CD4-positive, alpha-beta T cell treated with Interleukin-17A for 1 hour (primary cell): ENCODE data around the gene KRTAP10-10.
"Not testable (repeated sequence)": the region's sequence is repeated elsewhere in the genome, so short reads cannot be mapped to it uniquely, and the experiment has no call there.

Experiments
- DNase-seq: peaks from one replicate; pipeline ENCODE4 v3.0.0-alpha.2; 2020

KRTAP10-10 gene

GRCh38 chr21:44637018-44637850 lies at the start of gene KRTAP10-10:
KRTAP10-10 (plus strand) TSS chr21:44637356; CDS start chr21:44637418, 62 bp downstream.
- no peak for DNase-seq

GRCh38 chr21:44589094-44589493 lies 48.1 kb upstream of the KRTAP10-10 start:
- no peak for DNase-seq

GRCh38 chr21:44589586-44590305 lies 47.4 kb upstream of the KRTAP10-10 start:
- no peak for DNase-seq

- DNase-seq, result no peak
Measured at GRCh38 chr21:44590311-44590721, 46.8 kb upstream of the KRTAP10-10 start.

- not testable (repeated sequence) for DNase-seq
Measured at GRCh38 chr21:44590897-44591800, 46.0 kb upstream of the KRTAP10-10 start.

- DNase-seq, result not testable (repeated sequence)
Measured at GRCh38 chr21:44591801-44592130, 45.4 kb upstream of the KRTAP10-10 start.

- no peak for DNase-seq
Measured at GRCh38 chr21:44592446-44593311, 44.5 kb upstream of the KRTAP10-10 start, which contains the start of gene KRTAP10-6. KRTAP10-6 (minus strand) TSS chr21:44592505; CDS start chr21:44592484, 21 bp downstream.

- DNase-seq, result no peak
Measured at GRCh38 chr21:44593598-44594405, 43.4 kb upstream of the KRTAP10-10 start.

- DNase-seq, result no peak
Measured at GRCh38 chr21:44594406-44594916, 42.7 kb upstream of the KRTAP10-10 start.

- DNase-seq, result no peak
Measured at GRCh38 chr21:44595524-44595923, 41.6 kb upstream of the KRTAP10-10 start.

- no peak for DNase-seq
Measured at GRCh38 chr21:44596068-44596725, 41.0 kb upstream of the KRTAP10-10 start.

GRCh38 chr21:44598061-44598460 lies 39.1 kb upstream of the KRTAP10-10 start:
- no peak for DNase-seq

GRCh38 chr21:44599264-44600029 lies 37.7 kb upstream of the KRTAP10-10 start:
- DNase-seq, result no peak

- not testable (repeated sequence) for DNase-seq
Measured at GRCh38 chr21:44600118-44600978, 36.8 kb upstream of the KRTAP10-10 start, which contains the start of gene KRTAP10-7. KRTAP10-7 (plus strand) TSS chr21:44600597; CDS start chr21:44600622, 25 bp downstream.

- DNase-seq, result not testable (repeated sequence)
Measured at GRCh38 chr21:44601091-44601490, 36.1 kb upstream of the KRTAP10-10 start.

GRCh38 chr21:44601596-44602462 lies 35.3 kb upstream of the KRTAP10-10 start:
- DNase-seq, result no peak

GRCh38 chr21:44602463-44602850 lies 34.7 kb upstream of the KRTAP10-10 start:
- DNase-seq, result no peak
